Heart left ventricle (tissue), 16 donors: ENCODE measurements around the gene TMEM182. TPM values are rescaled to one million over a fixed set of nuclear protein-coding genes. Genes with fewer than 3 reads are reported as not detected.

Experiments
- ATAC-seq, 4 donors: fragments of 200-7000 bp; cut with Tn5 transposase; one replicate each; pipeline ENCODE4 v1.9.1; 2020 to 2022; ENCODE audit warnings: moderate library complexity in 4 of 4, mild to moderate bottlenecking in 3 of 4, moderate number of reproducible peaks in 1 of 4
- DNase-seq, 5 donors: peaks; one replicate each; pipeline ENCODE4 v3.0.0-alpha.2; 2020
- H3K27ac ChIP-seq, 12 donors: fragments of 200-600 bp; sonication (generic) in 4 of 12; one replicate each; pipeline versions ENCODE4 v1.5.0 to v1.8.0; 2016 to 2022; ENCODE audit warnings: mild to moderate bottlenecking in 2 of 12
- H3K27me3 ChIP-seq, 9 donors: fragments of 200-600 bp; sonication (generic) in 2 of 9; one replicate each; pipeline versions ENCODE4 v1.5.1 to v1.8.0; 2016 to 2022; ENCODE audit warnings: mild to moderate bottlenecking in 3 of 9
- H3K36me3 ChIP-seq, 9 donors: fragments of 200-600 bp; sonication (generic) in 2 of 9; one replicate each; pipeline versions ENCODE4 v1.5.0 to v1.8.0; 2018 to 2022; ENCODE audit warnings: mild to moderate bottlenecking in 2 of 9
- H3K4me1 ChIP-seq, 12 donors: fragments of 200-600 bp; sonication (generic) in 4 of 12; one replicate each; pipeline versions ENCODE4 v1.5.0 to v1.8.0; 2016 to 2022; ENCODE audit warnings: mild to moderate bottlenecking in 3 of 12
- H3K4me3 ChIP-seq, 12 donors: fragments of 200-600 bp; sonication (generic) in 4 of 12; one replicate each; pipeline versions ENCODE4 v1.5.0 to v1.8.0; 2017 to 2022; ENCODE audit warnings: mild to moderate bottlenecking in 9 of 12, moderate library complexity in 4 of 12
- H3K9me3 ChIP-seq, 12 donors: fragments of 200-600 bp; sonication (generic) in 4 of 12; one replicate each; pipeline versions ENCODE4 v1.5.0 to v1.8.0; 2016 to 2022; ENCODE audit warnings: mild to moderate bottlenecking in 1 of 12
- POLR2A ChIP-seq, 2 donors: fragments of 450-650 bp; IDR thresholded peaks; one replicate each; pipeline ENCODE4 v1.6.1; 2017; ENCODE audit warnings: antibody characterized with exemption in 2 of 2, mild to moderate bottlenecking in 2 of 2, moderate library complexity in 2 of 2
- WGBS, 4 donors: extraction: QIAGEN DNeasy Blood & Tissue Kit in 2 of 4; methylation state at CpG; one replicate each; pipeline versions ENCODE4 v1.1.5 to v1.1.7; 2013 to 2018; 5-methylcytosine and 5-hydroxymethylcytosine counted together
- intact Hi-C, 10 donors: fragments of 100-400 bp; cut with DNase I; formaldehyde crosslinking; loops; one replicate each; pipeline versions ENCODE4 v1.11.1 to v1.14.2; 2022
- polyA plus RNA-seq, 2 donors: library from polyadenylated mRNA; stranded (reverse); fragments of 200-250 nt; gene quantifications; one replicate each; pipeline ENCODE4 v1.2.3, GENCODE V29; 2013
- total RNA-seq, 9 donors: library from RNA; depleted of rRNA in 2 of 9; stranded (reverse); fragments of >200 nt in 2 of 9; fragmentation: NEBNext Ultra II Directional in 3 of 9; extraction: Animal tissue kit (Norgen Biotek cat#: 25700) in 3 of 9; gene quantifications; one replicate each; pipeline versions ENCODE4 v1.1.0 to v1.2.4, GENCODE V29; 2016 to 2023
- TF ChIP-seq, protein P1 (sequence below), 12 donors: fragments of 200-600 bp; sonication (generic) in 4 of 12; IDR thresholded peaks; one replicate each; pipeline versions ENCODE4 v1.5.0 to v1.8.0; 2018 to 2022; ENCODE audit warnings: antibody characterized with exemption in 12 of 12, mild to moderate bottlenecking in 5 of 12
- donor health status: ischemic (EF 13 %, LVEDD 7.1; RV severe dilation, severe dysfunction).
- donor health status: healthy with polysubstance abuse.
- donor health status: DM: no; HTN: yes; CAD: no.
- donor health status: DM: no; HTN: no; CAD: no.
- donor health status: ischemic (EF 25% LVEDD 6.9; RV normal size, moderate dysfunction).
- donor health status: ischemic (EF 25% LVEDD 5.7; RV mildly dilated, moderate dysfunction).
- donor health status: healthy.
- donor health status: DM: yes; HTN: yes; CAD: no.
- donor health status: ischemic (EF 35%, LVEDD 5.7; RV mildly dilated, moderate dysfunction).
- donor health status: nonischemic (EF 11% LVEDD 7.7; RV severe dilation, severe dysfunction).
- donor health status: DM: yes; HTN: yes; CAD: no.
- donor health status: PGD.
- donor health status: ischemic (EF 29% LVEDD 5.4; RV normal size, mild dysfunction).
- donor health status: nonischemic (EF 23%, LVEDD 6.1; RV moderate dilation, normal function).

Gene TMEM182
- total and polyA plus RNA-seq, 11 donors: 7.5 to 179 (median 144) TPM

DNA sequence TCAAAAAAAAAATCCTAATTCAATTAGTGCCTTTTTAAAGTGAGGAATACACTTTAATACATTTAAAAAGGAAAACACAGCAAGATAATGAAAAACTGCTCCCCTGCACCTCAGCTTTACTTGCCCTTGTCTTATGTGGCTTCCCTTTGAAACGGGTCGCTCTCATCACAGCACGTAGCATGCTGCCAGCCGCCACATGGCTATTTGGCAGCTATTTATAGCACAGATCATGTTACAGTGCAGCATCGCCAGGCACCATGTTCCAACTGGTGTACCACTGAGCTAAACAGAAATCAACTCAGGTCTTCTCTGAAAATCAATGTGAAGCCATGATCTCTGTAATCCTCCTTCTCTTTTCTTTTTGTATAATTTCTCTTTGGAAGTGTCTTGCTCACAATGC lies 65.1 kb downstream of the TMEM182 start:
- WGBS, 4 donors: 3 to 11% (median 6%) methylated on average over 5 of the region's 5 CpGs
- ATAC-seq (peak; percentile 94 to 98 (median 96)), DNase-seq (peak; percentile 58 to 82 (median 67))
- Histone ChIP-seq H3K36me3 (no peaks in the 10 kb centered on the region), H3K27ac (peak overlapping the region; percentile 14 to 83 (median 72)), H3K9me3 (no peaks in the 10 kb centered on the region), H3K4me1 (peaks cover 0 to 25% (median 4%) of the 10 kb centered on the region in 12 donors), H3K27me3 (no peaks in the 10 kb centered on the region), H3K4me3 (no peak overlapping the region)
- TF ChIP-seq, protein P1, sequence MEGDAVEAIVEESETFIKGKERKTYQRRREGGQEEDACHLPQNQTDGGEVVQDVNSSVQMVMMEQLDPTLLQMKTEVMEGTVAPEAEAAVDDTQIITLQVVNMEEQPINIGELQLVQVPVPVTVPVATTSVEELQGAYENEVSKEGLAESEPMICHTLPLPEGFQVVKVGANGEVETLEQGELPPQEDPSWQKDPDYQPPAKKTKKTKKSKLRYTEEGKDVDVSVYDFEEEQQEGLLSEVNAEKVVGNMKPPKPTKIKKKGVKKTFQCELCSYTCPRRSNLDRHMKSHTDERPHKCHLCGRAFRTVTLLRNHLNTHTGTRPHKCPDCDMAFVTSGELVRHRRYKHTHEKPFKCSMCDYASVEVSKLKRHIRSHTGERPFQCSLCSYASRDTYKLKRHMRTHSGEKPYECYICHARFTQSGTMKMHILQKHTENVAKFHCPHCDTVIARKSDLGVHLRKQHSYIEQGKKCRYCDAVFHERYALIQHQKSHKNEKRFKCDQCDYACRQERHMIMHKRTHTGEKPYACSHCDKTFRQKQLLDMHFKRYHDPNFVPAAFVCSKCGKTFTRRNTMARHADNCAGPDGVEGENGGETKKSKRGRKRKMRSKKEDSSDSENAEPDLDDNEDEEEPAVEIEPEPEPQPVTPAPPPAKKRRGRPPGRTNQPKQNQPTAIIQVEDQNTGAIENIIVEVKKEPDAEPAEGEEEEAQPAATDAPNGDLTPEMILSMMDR (IDR thresholded peaks at IDR 0.05): no peak
- no peak for TF ChIP-seq POLR2A (IDR thresholded peaks at IDR 0.05)
- intact Hi-C loops: no loop called here

DNA sequence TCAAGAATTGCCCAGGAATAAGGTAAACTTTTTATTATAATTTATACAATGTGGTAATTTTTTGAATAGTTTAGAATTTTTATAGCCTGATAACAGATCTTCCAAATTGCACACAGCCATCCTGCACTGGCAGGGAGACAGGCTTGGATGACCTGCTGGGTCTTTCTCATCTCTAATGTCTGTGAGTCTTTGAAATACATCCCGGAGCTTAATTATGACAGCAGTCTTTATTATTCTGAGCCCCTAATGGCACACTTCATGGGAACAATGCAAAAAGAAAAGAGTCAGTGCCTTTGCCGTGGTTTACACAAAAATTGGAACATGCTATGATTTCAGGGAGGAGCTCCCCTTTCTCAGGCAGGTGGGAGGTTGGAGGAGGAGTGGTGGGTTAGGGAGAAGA lies 71.0 kb downstream of the TMEM182 start:
- Histone ChIP-seq H3K4me1 (peaks cover 0 to 9% (median 0%) of the 10 kb centered on the region in 12 donors), H3K27ac (no peak overlapping the region), H3K4me3 (no peak overlapping the region), H3K27me3 (no peaks in the 10 kb centered on the region), H3K36me3 (no peaks in the 10 kb centered on the region), H3K9me3 (no peaks in the 10 kb centered on the region)
- no peak for ATAC-seq
- WGBS, 4 donors: 80 to 90% (median 88%) methylated on average over 2 of the region's 2 CpGs
- intact Hi-C loops: no loop called here
- TF ChIP-seq, protein P1 (IDR thresholded peaks at IDR 0.05): no peak
- TF ChIP-seq POLR2A (IDR thresholded peaks at IDR 0.05): no peak
- DNase-seq: no peak

DNA sequence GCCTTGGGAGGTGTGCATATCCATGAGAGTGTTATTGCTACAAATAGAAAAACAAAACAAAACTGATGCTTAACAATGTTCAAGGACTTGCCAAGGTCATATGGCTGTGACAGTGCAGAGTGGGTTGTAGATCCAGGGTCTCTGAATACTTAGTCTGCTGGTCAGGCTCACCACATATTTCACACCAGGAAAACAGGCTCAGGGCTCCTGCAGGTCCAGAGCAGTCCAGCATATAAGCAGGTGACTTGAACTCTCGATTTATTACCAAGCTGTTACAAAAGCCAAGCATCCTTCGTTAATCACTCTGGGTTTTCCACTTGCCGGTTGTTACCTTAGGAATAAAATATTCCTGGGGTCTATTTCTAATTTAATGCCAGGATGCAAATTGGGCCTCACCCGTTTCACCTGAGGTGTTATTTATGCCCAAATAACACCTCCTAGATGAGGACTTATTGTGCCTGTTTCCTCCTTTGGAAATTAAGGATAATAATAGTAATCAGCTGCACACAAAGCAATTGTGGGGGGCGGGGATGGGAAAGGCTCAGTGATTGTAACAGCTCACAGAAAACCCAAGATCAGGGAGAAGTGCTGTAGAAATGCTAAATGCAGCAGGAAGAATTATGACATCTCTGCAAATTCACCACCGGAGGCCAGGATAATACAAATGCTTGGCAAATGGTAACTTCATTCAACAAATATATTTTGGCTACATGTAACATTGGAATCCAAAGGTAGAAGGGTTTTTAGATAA lies 72.9 kb downstream of the TMEM182 start:
- peaks cover 0 to 7% (median 2%) of the 10 kb centered on the region in 12 donors for H3K4me1 ChIP-seq
- no peak for DNase-seq
- no peaks in the 10 kb centered on the region for H3K27me3 ChIP-seq
- H3K27ac ChIP-seq: no peak overlapping the region
- intact Hi-C loops: no loop called here
- no peak for TF ChIP-seq POLR2A (IDR thresholded peaks at IDR 0.05)
- TF ChIP-seq, protein P1 (IDR thresholded peaks at IDR 0.05): no peak
- no peaks in the 10 kb centered on the region for H3K9me3 ChIP-seq
- H3K36me3 ChIP-seq: no peaks in the 10 kb centered on the region
- H3K4me3 ChIP-seq: no peak overlapping the region
- WGBS, 4 donors: 82 to 90% (median 87%) methylated on average over 6 of the region's 6 CpGs
- no peak for ATAC-seq

DNA sequence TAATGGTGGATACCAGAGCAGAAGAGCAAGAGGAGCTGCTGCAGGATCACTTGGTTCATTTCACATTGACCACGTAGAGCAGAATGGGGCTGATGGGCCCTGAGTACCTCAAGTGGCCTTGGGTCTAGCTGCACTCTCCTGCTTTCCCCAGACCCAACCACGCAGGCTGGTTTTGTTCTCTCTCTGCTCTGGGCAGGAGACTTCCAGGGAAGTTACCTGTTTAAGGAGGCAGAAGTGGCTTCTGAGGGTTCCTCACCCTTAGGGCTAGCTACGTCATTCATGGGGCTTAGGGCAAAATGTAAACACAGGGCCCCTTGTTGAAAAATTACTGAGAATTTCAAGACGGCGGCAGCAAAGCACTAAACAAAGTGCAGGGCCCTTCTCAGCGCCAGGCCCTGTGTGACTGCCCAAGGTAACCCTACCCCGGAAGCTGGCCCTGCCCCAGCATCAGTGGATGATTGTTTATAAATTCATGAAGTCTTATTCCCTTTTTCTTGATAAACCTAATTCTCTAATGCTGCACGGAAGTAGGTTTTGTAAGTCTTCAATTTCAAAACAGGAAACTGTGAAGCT lies 75.9 kb downstream of the TMEM182 start:
- WGBS, 4 donors: 85 to 87% (median 86%) methylated on average over 8 of the region's 8 CpGs
- intact Hi-C loops: no loop called here
- Histone ChIP-seq H3K27ac (no peak overlapping the region), H3K4me1 (peaks cover 0 to 9% (median 2%) of the 10 kb centered on the region in 12 donors), H3K9me3 (no peaks in the 10 kb centered on the region), H3K27me3 (no peaks in the 10 kb centered on the region), H3K4me3 (no peak overlapping the region), H3K36me3 (peaks cover 0 to under 1% (median 0%) of the 10 kb centered on the region in 9 donors)
- DNase-seq: no peak
- no peak for TF ChIP-seq POLR2A (IDR thresholded peaks at IDR 0.05)
- TF ChIP-seq, protein P1 (IDR thresholded peaks at IDR 0.05): no peak
- ATAC-seq: no peak
